ENCODE results near the gene ATAD3C. TPM values are rescaled to one million over a fixed set of nuclear protein-coding genes. Genes with fewer than 3 reads are reported as not detected.
"Not testable (repeated sequence)": the region's sequence is repeated elsewhere in the genome, so short reads cannot be mapped to it uniquely, and the experiment has no call there.

ATAD3C gene
- 0.13 TPM for polyA plus RNA-seq (2013, experiment 1 of 2; ENCODE audit: insufficient read length)
- 0.20 TPM for polyA plus RNA-seq (2013, experiment 2 of 2; ENCODE audit: insufficient read length)

GRCh38 chr1:1449099-1449739 lies at the start of gene ATAD3C:
ATAD3C (plus strand) TSS chr1:1449689; CDS start chr1:1450684, 995 bp downstream.
- no peak for DNase-seq

- no peak for DNase-seq
These were observed 49.5 kb upstream of the ATAD3C start for GRCh38 chr1:1399872-1400575.

- no peak for DNase-seq
These were observed 48.7 kb upstream of the ATAD3C start for GRCh38 chr1:1400576-1401456.

GRCh38 chr1:1401457-1402010 lies 48.0 kb upstream of the ATAD3C start:
- no peak for DNase-seq

GRCh38 chr1:1402072-1402900 lies 47.2 kb upstream of the ATAD3C start:
- peak; percentile 52 for DNase-seq

GRCh38 chr1:1402901-1403392 lies 46.5 kb upstream of the ATAD3C start:
- DNase-seq = not testable (repeated sequence)

GRCh38 chr1:1403653-1404052 lies 45.8 kb upstream of the ATAD3C start:
- DNase-seq = no peak

- no peak for DNase-seq
These were observed 43.2 kb upstream of the ATAD3C start for GRCh38 chr1:1406101-1406820.

GRCh38 chr1:1406821-1407635 lies 42.5 kb upstream of the ATAD3C start, which contains the start of gene MRPL20:
MRPL20 (minus strand) TSS chr1:1407293; CDS start chr1:1407217, 76 bp downstream.
- peak; percentile 92 for DNase-seq

GRCh38 chr1:1407636-1408318 lies 41.7 kb upstream of the ATAD3C start:
- peak; percentile 38 for DNase-seq

- DNase-seq = not testable (repeated sequence)
These were observed 39.3 kb upstream of the ATAD3C start for GRCh38 chr1:1410238-1410637.

- no peak for DNase-seq
These were observed 37.9 kb upstream of the ATAD3C start for GRCh38 chr1:1411626-1412025.

- not testable (repeated sequence) for DNase-seq
These were observed 37.1 kb upstream of the ATAD3C start for GRCh38 chr1:1412311-1412902.

- no peak for DNase-seq
These were observed 33.7 kb upstream of the ATAD3C start for GRCh38 chr1:1415751-1416150.

- not testable (repeated sequence) for DNase-seq
These were observed 32.1 kb upstream of the ATAD3C start for GRCh38 chr1:1417396-1417795.

- DNase-seq = not testable (repeated sequence)
These were observed 31.5 kb upstream of the ATAD3C start for GRCh38 chr1:1417825-1418463.

- no peak for DNase-seq
These were observed 30.8 kb upstream of the ATAD3C start for GRCh38 chr1:1418464-1419362.

All from fibroblast of skin of back (primary cell).